Hindlimb muscle (tissue), 1 donor: ENCODE measurements around the gene GADD45B. TPM values are rescaled to one million over a fixed set of nuclear protein-coding genes. Genes with fewer than 3 reads are reported as not detected.

ENCODE experiments used
- DNase-seq: peaks from one replicate; pipeline ENCODE4 v3.0.0-alpha.2; 2013
- polyA plus RNA-seq: library from polyadenylated mRNA; unstranded; fragments of 120-200 nt; gene quantifications from one replicate; pipeline ENCODE4 v1.2.1, GENCODE V29; 2013; ENCODE audit not compliant: insufficient read length

Gene GADD45B
- 8.3 TPM for polyA plus RNA-seq

GRCh38 chr19:2475702-2476450, at the start of gene GADD45B:
TSS of gene GADD45B (plus strand) at chr19:2476127. CDS start at chr19:2476359, 232 bp downstream.
- peak; percentile 97 for DNase-seq

- DNase-seq, result peak; percentile 66
Measured at GRCh38 chr19:2426611-2427428, 49.1 kb upstream of the GADD45B start.

- DNase-seq, result peak; percentile 99
Measured at GRCh38 chr19:2427429-2428320, 48.3 kb upstream of the GADD45B start, which contains the start of gene TIMM13. TSS of gene TIMM13 (minus strand) at chr19:2427586. CDS start at chr19:2427533, 53 bp downstream.

- no peak for DNase-seq
Measured at GRCh38 chr19:2428321-2428690, 47.6 kb upstream of the GADD45B start.

- no peak for DNase-seq
Measured at GRCh38 chr19:2428756-2429711, 46.9 kb upstream of the GADD45B start.

- DNase-seq, result no peak
Measured at GRCh38 chr19:2429917-2430535, 45.9 kb upstream of the GADD45B start.

- no peak for DNase-seq
Measured at GRCh38 chr19:2431318-2432055, 44.4 kb upstream of the GADD45B start.

GRCh38 chr19:2432131-2432848, 43.6 kb upstream of the GADD45B start:
- no peak for DNase-seq

GRCh38 chr19:2433854-2434253, 42.1 kb upstream of the GADD45B start:
- no peak for DNase-seq

GRCh38 chr19:2434267-2434666, 41.7 kb upstream of the GADD45B start:
- DNase-seq, result no peak

GRCh38 chr19:2434721-2435265, 41.1 kb upstream of the GADD45B start:
- DNase-seq, result no peak

- no peak for DNase-seq
Measured at GRCh38 chr19:2436384-2436783, 39.5 kb upstream of the GADD45B start.

GRCh38 chr19:2436926-2437325, 39.0 kb upstream of the GADD45B start:
- no peak for DNase-seq

- DNase-seq, result no peak
Measured at GRCh38 chr19:2438178-2438577, 37.7 kb upstream of the GADD45B start.

GRCh38 chr19:2440515-2440914, 35.4 kb upstream of the GADD45B start:
- DNase-seq, result no peak

GRCh38 chr19:2441096-2441752, 34.7 kb upstream of the GADD45B start:
- DNase-seq, result no peak

- DNase-seq, result no peak
Measured at GRCh38 chr19:2443116-2443784, 32.7 kb upstream of the GADD45B start.

GRCh38 chr19:2443785-2444182, 32.1 kb upstream of the GADD45B start:
- DNase-seq, result no peak
